ENCODE results near the gene TM4SF4.
A peak's percentile ranks its signal among the peaks of the same experiment; 100 is the strongest.

The TM4SF4 gene

GRCh38 chr3:149449182-149449581, 25.3 kb upstream of the TM4SF4 start:
- Histone ChIP-seq H3K36me3 (replicated peaks in 1 of 2; ENCODE audit: control insufficient read depth in 2 of 2, insufficient read depth in 2 of 2, low read length in 2 of 2) (no peaks in the 10 kb centered on the region), H3K27ac (replicated peaks; ENCODE audit: low read length) (no peak overlapping the region), H3K9me3 (replicated peaks in 1 of 2; ENCODE audit: control insufficient read depth in 2 of 2, insufficient read depth in 1 of 2, low read depth in 1 of 2, low read length in 2 of 2) (peaks cover 5 to 9% of the 10 kb centered on the region in 2 donors), H3K27me3 (ENCODE audit: control insufficient read depth in 3 of 3, insufficient read depth in 3 of 3, low read depth in 1 of 3, low read length in 3 of 3) (no peaks in the 10 kb centered on the region), H3K4ac (ENCODE audit: low read length) (no peak overlapping the region), H2BK5ac (ENCODE audit: low read length) (no peak overlapping the region), H2BK12ac (ENCODE audit: low read length) (no peak overlapping the region), H3K18ac (ENCODE audit: low read length) (no peak overlapping the region), H2AFZ (ENCODE audit: low read length) (no peak overlapping the region), H2BK15ac (ENCODE audit: low read length) (no peak overlapping the region), H3K79me1 (ENCODE audit: low read depth, low read length) (no peaks in the 10 kb centered on the region), H4K91ac (ENCODE audit: low read depth, low read length, poor library complexity) (no peak overlapping the region), H3K9ac (ENCODE audit: low read depth, low read length, poor library complexity) (no peak overlapping the region), H3K4me3 (ENCODE audit: low read length in 2 of 2) (no peak overlapping the region), H2BK120ac (ENCODE audit: low read depth, low read length) (no peak overlapping the region), H3K14ac (ENCODE audit: low read length) (no peak overlapping the region), H3K23ac (ENCODE audit: low read depth, low read length, poor library complexity) (no peak overlapping the region), H4K8ac (ENCODE audit: low read depth, low read length) (no peak overlapping the region), H3K4me2 (ENCODE audit: insufficient read depth, low read length, poor library complexity, severe bottlenecking) (no peak overlapping the region), H2AK5ac (ENCODE audit: low read depth, low read length) (no peak overlapping the region), H3K4me1 (ENCODE audit: control insufficient read depth in 2 of 2, insufficient read depth in 1 of 2, low read depth in 1 of 2, low read length in 2 of 2) (peaks cover 4 to 12% of the 10 kb centered on the region in 2 donors)
- DNase-seq (ENCODE audit: low spot score), result no peak
- no CpG with 5 or more reads among the region's 3 CpGs for WGBS, 2 donors (ENCODE audit: extremely low coverage in 2 of 2, insufficient read length in 2 of 2, insufficient replicate concordance in 1 of 2)

DNA sequence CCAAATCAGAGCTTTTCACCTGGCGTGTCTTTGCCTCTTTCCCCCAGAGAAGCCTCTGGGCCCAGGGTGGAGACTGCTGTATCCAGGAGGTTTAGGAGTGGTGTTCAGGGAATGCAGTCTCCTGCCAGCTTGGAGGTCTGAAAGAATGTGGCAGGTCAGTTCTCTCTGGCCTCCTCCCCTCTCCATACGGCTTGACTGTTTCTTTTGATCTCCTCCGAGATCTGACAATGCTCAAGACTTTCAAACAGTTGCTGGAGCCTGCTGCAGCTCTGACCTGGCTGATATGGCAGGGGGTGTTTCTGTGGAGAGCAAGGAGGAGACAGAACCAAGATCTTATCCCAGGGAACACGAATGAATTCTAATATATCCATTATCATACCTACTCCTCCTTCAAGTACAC, 24.7 kb upstream of the TM4SF4 start:
- H3K4ac ChIP-seq (ENCODE audit: low read length), result no peak overlapping the region
- H3K4me3 ChIP-seq (ENCODE audit: low read length in 2 of 2), result no peak overlapping the region
- H3K4me1 ChIP-seq (ENCODE audit: control insufficient read depth in 2 of 2, insufficient read depth in 1 of 2, low read depth in 1 of 2, low read length in 2 of 2), result peaks cover 4 to 12% of the 10 kb centered on the region in 2 donors
- H3K9me3 ChIP-seq (replicated peaks in 1 of 2; ENCODE audit: control insufficient read depth in 2 of 2, insufficient read depth in 1 of 2, low read depth in 1 of 2, low read length in 2 of 2), result peaks cover 5 to 9% of the 10 kb centered on the region in 2 donors
- no peak overlapping the region for H2BK12ac ChIP-seq (ENCODE audit: low read length)
- no peaks in the 10 kb centered on the region for H3K36me3 ChIP-seq (replicated peaks in 1 of 2; ENCODE audit: control insufficient read depth in 2 of 2, insufficient read depth in 2 of 2, low read length in 2 of 2)
- no peak overlapping the region for H3K18ac ChIP-seq (ENCODE audit: low read length)
- H4K8ac ChIP-seq (ENCODE audit: low read depth, low read length), result no peak overlapping the region
- no peak overlapping the region for H2AK5ac ChIP-seq (ENCODE audit: low read depth, low read length)
- H2BK120ac ChIP-seq (ENCODE audit: low read depth, low read length), result no peak overlapping the region
- no peak overlapping the region for H3K4me2 ChIP-seq (ENCODE audit: insufficient read depth, low read length, poor library complexity, severe bottlenecking)
- H3K27ac ChIP-seq (replicated peaks; ENCODE audit: low read length), result no peak overlapping the region
- WGBS, 2 donors (ENCODE audit: extremely low coverage in 2 of 2, insufficient read length in 2 of 2, insufficient replicate concordance in 1 of 2), result no CpG with 5 or more reads among the region's 4 CpGs
- no peak for DNase-seq (ENCODE audit: low spot score)
- H4K91ac ChIP-seq (ENCODE audit: low read depth, low read length, poor library complexity), result no peak overlapping the region
- no peak overlapping the region for H3K9ac ChIP-seq (ENCODE audit: low read depth, low read length, poor library complexity)
- H2BK15ac ChIP-seq (ENCODE audit: low read length), result no peak overlapping the region
- no peaks in the 10 kb centered on the region for H3K27me3 ChIP-seq (ENCODE audit: control insufficient read depth in 3 of 3, insufficient read depth in 3 of 3, low read depth in 1 of 3, low read length in 3 of 3)
- H2AFZ ChIP-seq (ENCODE audit: low read length), result peak overlapping the region; percentile 42
- no peak overlapping the region for H2BK5ac ChIP-seq (ENCODE audit: low read length)
- no peaks in the 10 kb centered on the region for H3K79me1 ChIP-seq (ENCODE audit: low read depth, low read length)
- no peak overlapping the region for H3K23ac ChIP-seq (ENCODE audit: low read depth, low read length, poor library complexity)
- H3K14ac ChIP-seq (ENCODE audit: low read length), result no peak overlapping the region

DNA sequence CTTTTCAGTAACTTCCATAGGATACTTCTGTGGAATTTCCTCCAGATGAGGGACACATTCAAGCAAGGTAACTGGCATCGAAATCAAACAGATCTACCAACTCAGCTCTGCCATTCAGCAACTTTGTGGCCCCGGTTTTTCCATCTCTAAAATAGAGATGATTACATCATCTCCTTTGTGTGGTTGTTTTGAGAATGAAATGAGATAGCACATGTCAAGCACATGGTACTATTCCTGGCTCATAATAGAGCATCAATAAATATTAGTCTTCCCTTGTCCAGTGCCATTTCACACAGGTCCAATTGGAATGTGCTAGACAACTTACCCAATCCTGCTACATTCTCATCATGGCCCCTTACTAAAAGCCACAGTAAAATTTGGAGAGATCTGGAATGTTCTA, 24.2 kb upstream of the TM4SF4 start:
- H3K9ac ChIP-seq (ENCODE audit: low read depth, low read length, poor library complexity), result no peak overlapping the region
- no peak overlapping the region for H3K4me3 ChIP-seq (ENCODE audit: low read length in 2 of 2)
- no peak overlapping the region for H2AK5ac ChIP-seq (ENCODE audit: low read depth, low read length)
- no peak overlapping the region for H2BK15ac ChIP-seq (ENCODE audit: low read length)
- H4K91ac ChIP-seq (ENCODE audit: low read depth, low read length, poor library complexity), result no peak overlapping the region
- H3K79me1 ChIP-seq (ENCODE audit: low read depth, low read length), result no peaks in the 10 kb centered on the region
- H2AFZ ChIP-seq (ENCODE audit: low read length), result peak overlapping the region; percentile 42
- H3K4ac ChIP-seq (ENCODE audit: low read length), result no peak overlapping the region
- H3K27ac ChIP-seq (replicated peaks; ENCODE audit: low read length), result no peak overlapping the region
- H3K9me3 ChIP-seq (replicated peaks in 1 of 2; ENCODE audit: control insufficient read depth in 2 of 2, insufficient read depth in 1 of 2, low read depth in 1 of 2, low read length in 2 of 2), result peaks cover 5 to 9% of the 10 kb centered on the region in 2 donors
- no peaks in the 10 kb centered on the region for H3K27me3 ChIP-seq (ENCODE audit: control insufficient read depth in 3 of 3, insufficient read depth in 3 of 3, low read depth in 1 of 3, low read length in 3 of 3)
- H2BK120ac ChIP-seq (ENCODE audit: low read depth, low read length), result no peak overlapping the region
- H3K23ac ChIP-seq (ENCODE audit: low read depth, low read length, poor library complexity), result no peak overlapping the region
- no peak for DNase-seq (ENCODE audit: low spot score)
- WGBS, 2 donors (ENCODE audit: extremely low coverage in 2 of 2, insufficient read length in 2 of 2, insufficient replicate concordance in 1 of 2), result no CpG with 5 or more reads among the region's 2 CpGs
- no peak overlapping the region for H3K4me2 ChIP-seq (ENCODE audit: insufficient read depth, low read length, poor library complexity, severe bottlenecking)
- no peaks in the 10 kb centered on the region for H3K36me3 ChIP-seq (replicated peaks in 1 of 2; ENCODE audit: control insufficient read depth in 2 of 2, insufficient read depth in 2 of 2, low read length in 2 of 2)
- H3K4me1 ChIP-seq (ENCODE audit: control insufficient read depth in 2 of 2, insufficient read depth in 1 of 2, low read depth in 1 of 2, low read length in 2 of 2), result peaks cover 4 to 12% of the 10 kb centered on the region in 2 donors
- H3K14ac ChIP-seq (ENCODE audit: low read length), result no peak overlapping the region
- H4K8ac ChIP-seq (ENCODE audit: low read depth, low read length), result no peak overlapping the region
- H2BK5ac ChIP-seq (ENCODE audit: low read length), result no peak overlapping the region
- no peak overlapping the region for H2BK12ac ChIP-seq (ENCODE audit: low read length)
- no peak overlapping the region for H3K18ac ChIP-seq (ENCODE audit: low read length)

DNA sequence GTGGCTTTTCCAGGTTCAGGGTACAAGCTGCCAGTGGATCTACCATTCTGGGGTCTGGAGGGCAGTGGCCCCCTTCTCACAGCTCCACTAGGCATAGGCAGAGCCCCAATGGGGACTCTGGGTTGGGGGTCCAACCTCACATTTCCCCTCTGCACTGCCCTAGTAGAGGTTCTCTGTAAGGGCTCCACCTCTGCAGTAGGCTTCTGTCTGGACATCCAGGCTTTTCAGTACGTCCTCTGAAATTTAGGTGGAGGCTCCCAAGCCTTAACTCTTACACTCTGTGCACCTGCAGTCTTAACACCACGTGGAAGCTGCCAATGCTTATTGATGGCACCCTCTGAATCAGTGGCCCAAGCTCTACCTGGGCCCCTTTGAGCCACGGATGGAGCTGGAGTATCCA, 22.5 kb upstream of the TM4SF4 start:
- H2BK5ac ChIP-seq (ENCODE audit: low read length), result no peak overlapping the region
- no peak overlapping the region for H2BK15ac ChIP-seq (ENCODE audit: low read length)
- H3K23ac ChIP-seq (ENCODE audit: low read depth, low read length, poor library complexity), result no peak overlapping the region
- no peak overlapping the region for H4K91ac ChIP-seq (ENCODE audit: low read depth, low read length, poor library complexity)
- no peak overlapping the region for H3K9ac ChIP-seq (ENCODE audit: low read depth, low read length, poor library complexity)
- H3K27me3 ChIP-seq (ENCODE audit: control insufficient read depth in 3 of 3, insufficient read depth in 3 of 3, low read depth in 1 of 3, low read length in 3 of 3), result no peaks in the 10 kb centered on the region
- H3K4ac ChIP-seq (ENCODE audit: low read length), result no peak overlapping the region
- no peak overlapping the region for H4K8ac ChIP-seq (ENCODE audit: low read depth, low read length)
- no peak overlapping the region for H3K4me2 ChIP-seq (ENCODE audit: insufficient read depth, low read length, poor library complexity, severe bottlenecking)
- DNase-seq (ENCODE audit: low spot score), result no peak
- no CpG with 5 or more reads among the region's 3 CpGs for WGBS, 2 donors (ENCODE audit: extremely low coverage in 2 of 2, insufficient read length in 2 of 2, insufficient replicate concordance in 1 of 2)
- peaks cover 4 to 12% of the 10 kb centered on the region in 2 donors for H3K4me1 ChIP-seq (ENCODE audit: control insufficient read depth in 2 of 2, insufficient read depth in 1 of 2, low read depth in 1 of 2, low read length in 2 of 2)
- peaks cover 5 to 9% of the 10 kb centered on the region in 2 donors for H3K9me3 ChIP-seq (replicated peaks in 1 of 2; ENCODE audit: control insufficient read depth in 2 of 2, insufficient read depth in 1 of 2, low read depth in 1 of 2, low read length in 2 of 2)
- H3K79me1 ChIP-seq (ENCODE audit: low read depth, low read length), result no peaks in the 10 kb centered on the region
- no peaks in the 10 kb centered on the region for H3K36me3 ChIP-seq (replicated peaks in 1 of 2; ENCODE audit: control insufficient read depth in 2 of 2, insufficient read depth in 2 of 2, low read length in 2 of 2)
- no peak overlapping the region for H3K27ac ChIP-seq (replicated peaks; ENCODE audit: low read length)
- H3K4me3 ChIP-seq (ENCODE audit: low read length in 2 of 2), result no peak overlapping the region
- no peak overlapping the region for H3K14ac ChIP-seq (ENCODE audit: low read length)
- no peak overlapping the region for H2AK5ac ChIP-seq (ENCODE audit: low read depth, low read length)
- H3K18ac ChIP-seq (ENCODE audit: low read length), result no peak overlapping the region
- H2BK12ac ChIP-seq (ENCODE audit: low read length), result no peak overlapping the region
- H2BK120ac ChIP-seq (ENCODE audit: low read depth, low read length), result no peak overlapping the region
- no peak overlapping the region for H2AFZ ChIP-seq (ENCODE audit: low read length)

Data from neuronal stem cell (in vitro differentiated cells).